B cell (primary cell): ENCODE measurements around the gene SENP8.
"Not testable (repeated sequence)": the region's sequence is repeated elsewhere in the genome, so short reads cannot be mapped to it uniquely, and the experiment has no call there.

ENCODE experiments used
- CTCF ChIP-seq: fragments of 200-600 bp; IDR thresholded peaks from one replicate; pipeline ENCODE4 v1.8.0; 2022; ENCODE audit warnings: antibody characterized with exemption, mild to moderate bottlenecking
- EZH2 ChIP-seq: IDR thresholded peaks from 2 replicates; pipeline ENCODE4 v1.6.1; 2012; ENCODE audit warnings: borderline replicate concordance, low read depth, mild to moderate bottlenecking, moderate library complexity, low read length; ENCODE audit not compliant: insufficient read depth, poor library complexity, severe bottlenecking

- TF ChIP-seq CTCF, EZH2: not testable (repeated sequence)
These were observed 53.8 kb downstream of the SENP8 start for GRCh38 chr15:72171978-72172377.
